Lower lobe of right lung (tissue), 2 donors: Measurements from ENCODE around the gene SND1. TPM values are rescaled to one million over a fixed set of nuclear protein-coding genes. Genes with fewer than 3 reads are reported as not detected.

Experiments used
- ATAC-seq, 2 donors: fragments of 200-7000 bp; cut with Tn5 transposase; one replicate each; pipeline ENCODE4 v1.9.1; 2020 to 2022; ENCODE audit warnings: mild to moderate bottlenecking in 2 of 2, moderate library complexity in 2 of 2
- DNase-seq: peaks from one replicate; pipeline ENCODE4 v3.0.0-alpha.2; 2020
- H3K27ac ChIP-seq: fragments of 200-600 bp; one replicate; pipeline ENCODE4 v1.8.0; 2022
- H3K27me3 ChIP-seq: fragments of 200-600 bp; one replicate; pipeline ENCODE4 v1.8.0; 2022; ENCODE audit warnings: low read depth
- H3K36me3 ChIP-seq: fragments of 200-600 bp; one replicate; pipeline ENCODE4 v1.8.0; 2022; ENCODE audit warnings: mild to moderate bottlenecking
- H3K4me1 ChIP-seq: fragments of 200-600 bp; one replicate; pipeline ENCODE4 v1.8.0; 2022
- H3K4me3 ChIP-seq: fragments of 200-600 bp; one replicate; pipeline ENCODE4 v1.8.0; 2022; ENCODE audit warnings: mild to moderate bottlenecking
- H3K9me3 ChIP-seq: fragments of 200-600 bp; one replicate; pipeline ENCODE4 v1.8.0; 2022
- CTCF ChIP-seq: fragments of 200-600 bp; IDR thresholded peaks from one replicate; pipeline ENCODE4 v1.8.0; 2022; ENCODE audit warnings: antibody characterized with exemption, mild to moderate bottlenecking
- intact Hi-C: fragments of 100-400 bp; cut with DNase I; formaldehyde crosslinking; loops from one replicate; pipeline ENCODE4 v1.11.0; 2022
- total RNA-seq: library from RNA; stranded (reverse); fragmentation: NEBNext Ultra II Directional; extraction: Animal tissue kit (Norgen Biotek cat#: 25700); gene quantifications from one replicate; pipeline ENCODE4 v1.2.1, GENCODE V29; 2021
- donor health status: DM: no; HTN: yes; CAD: no; lungs with severe emphysema.

The SND1 gene
- total RNA-seq, 1 donor from 2014 or later: 142 TPM

- intact Hi-C loops: no loop called here
- H3K9me3 ChIP-seq: no peaks in the 10 kb centered on the region
- H3K4me1 ChIP-seq: no peaks in the 10 kb centered on the region
- DNase-seq (peak; percentile 59), ATAC-seq (peak; percentile 69 to 75)
- no peaks in the 10 kb centered on the region for H3K36me3 ChIP-seq
- no peak overlapping the region for H3K27ac ChIP-seq
- H3K27me3 ChIP-seq: peaks cover 7% of the 10 kb centered on the region
- peak overlapping the region; percentile 18 for H3K4me3 ChIP-seq
- TF ChIP-seq CTCF: no peak
Observed at GRCh38 chr7:128121711-128122530, 469.9 kb downstream of the SND1 start.

GRCh38 chr7:128122576-128123290, 470.7 kb downstream of the SND1 start:
- Histone ChIP-seq H3K27ac (no peak overlapping the region), H3K27me3 (peaks cover 7% of the 10 kb centered on the region), H3K36me3 (no peaks in the 10 kb centered on the region), H3K9me3 (no peaks in the 10 kb centered on the region), H3K4me1 (no peaks in the 10 kb centered on the region), H3K4me3 (no peak overlapping the region)
- ATAC-seq: peak; percentile 32 to 54
- intact Hi-C loops: no loop called here
- no peak for TF ChIP-seq CTCF
- no peak for DNase-seq

- no peak for DNase-seq
- Histone ChIP-seq H3K36me3 (no peaks in the 10 kb centered on the region), H3K4me3 (no peak overlapping the region), H3K27ac (no peak overlapping the region), H3K9me3 (no peaks in the 10 kb centered on the region), H3K27me3 (peaks cover 7% of the 10 kb centered on the region), H3K4me1 (no peaks in the 10 kb centered on the region)
- no peak for TF ChIP-seq CTCF
- intact Hi-C loops: no loop called here
- ATAC-seq: peak in 1 of 2 donors; percentile 16
Observed at GRCh38 chr7:128123291-128124037, 471.5 kb downstream of the SND1 start.

GRCh38 chr7:128124786-128125185, 472.8 kb downstream of the SND1 start:
- Histone ChIP-seq H3K4me3 (no peak overlapping the region), H3K27me3 (peaks cover 7% of the 10 kb centered on the region), H3K36me3 (no peaks in the 10 kb centered on the region), H3K4me1 (no peaks in the 10 kb centered on the region), H3K9me3 (no peaks in the 10 kb centered on the region), H3K27ac (no peak overlapping the region)
- intact Hi-C loops: no loop called here
- DNase-seq (no peak), ATAC-seq (no peak)
- no peak for TF ChIP-seq CTCF

GRCh38 chr7:128125816-128126215, 473.8 kb downstream of the SND1 start:
- Histone ChIP-seq H3K4me3 (no peak overlapping the region), H3K27me3 (peaks cover 7% of the 10 kb centered on the region), H3K27ac (no peak overlapping the region), H3K9me3 (no peaks in the 10 kb centered on the region), H3K4me1 (no peaks in the 10 kb centered on the region), H3K36me3 (no peaks in the 10 kb centered on the region)
- DNase-seq (no peak), ATAC-seq (no peak)
- no peak for TF ChIP-seq CTCF
- intact Hi-C loops: no loop called here
